ENCODE results near the gene MRPS6. TPM values are rescaled to one million over a fixed set of nuclear protein-coding genes. Genes with fewer than 3 reads are reported as not detected.

MRPS6 gene
- total RNA-seq, result 10.5 and 15.7 TPM in 2 replicates

DNA sequence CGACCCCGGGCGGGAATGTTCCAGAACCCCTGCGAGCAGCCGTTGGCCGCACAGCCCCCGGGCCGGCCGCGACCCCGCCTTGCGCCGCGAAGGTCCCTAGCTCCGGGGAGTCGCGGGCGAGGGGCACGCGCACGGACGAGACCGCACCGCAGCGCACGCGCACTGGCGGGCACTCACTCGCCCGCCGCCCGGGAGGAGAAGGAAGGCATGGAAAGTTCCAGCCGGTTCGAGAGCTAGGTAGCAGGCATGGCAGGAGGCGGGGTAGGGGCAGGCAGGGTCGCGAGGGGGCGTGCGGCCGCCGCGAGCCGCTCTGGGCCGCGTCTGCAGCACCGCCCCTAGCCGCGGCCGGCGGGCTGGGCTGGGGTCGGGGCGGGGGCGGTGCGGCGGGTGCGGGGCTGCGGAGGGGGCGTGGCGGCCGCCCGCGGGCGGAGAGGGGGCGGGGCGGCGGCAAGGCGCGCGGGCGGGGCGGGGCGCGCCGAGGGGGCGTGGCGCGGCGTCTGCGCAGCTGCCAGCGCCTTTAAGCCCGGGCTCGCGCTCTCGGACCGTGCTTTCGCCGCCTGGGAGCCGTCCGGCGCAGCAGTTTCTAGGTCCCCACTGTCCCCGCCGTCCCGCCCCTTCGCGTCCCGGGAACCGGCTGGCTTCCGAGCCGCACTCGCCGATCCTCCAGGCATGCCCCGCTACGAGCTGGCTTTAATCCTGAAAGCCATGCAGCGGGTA lies at the start of gene MRPS6, which contains the start of gene SLC5A3:
MRPS6 (plus strand) TSS at position 547 of the 717 bp plus-strand sequence; CDS start at position 670, 123 bp downstream.
SLC5A3 (plus strand) TSS at position 547 of the 717 bp plus-strand sequence. CDS start 21,621 bp downstream, outside the sequence.

Other genes with a start within 250 kb of the MRPS6 start
- gene ATP5PO, start 157.8 kb upstream of the MRPS6 start, total RNA-seq, result 67.9 and 149 TPM in 2 replicates
- gene SLC5A3, start within 50 bp of the MRPS6 start, total RNA-seq, result 16.6 and 20.0 TPM in 2 replicates